Activated T-cell treated with anti-CD3 and anti-CD28 coated beads for 48 hours (primary cell): ENCODE data around the gene DOK1.

Experiments used
- DNase-seq: peaks from one replicate; pipeline ENCODE4 v3.0.0-alpha.2; 2020; ENCODE audit warnings: low read depth

Gene DOK1

GRCh38 chr2:74603282-74604000, 48.9 kb downstream of the DOK1 start:
- DNase-seq: no peak

GRCh38 chr2:74606927-74607326, 52.4 kb downstream of the DOK1 start:
- DNase-seq: no peak
